ENCODE data around the gene PHLPP2.
"Not testable (repeated sequence)": the region's sequence is repeated elsewhere in the genome, so short reads cannot be mapped to it uniquely, and the experiment has no call there.

PHLPP2 gene

GRCh38 chr16:71600822-71601221 is 123.7 kb downstream of the PHLPP2 start:
- Mint-ChIP-seq H3K36me3 (ENCODE audit: low read depth) (no peaks in the 10 kb centered on the region), H3K4me1 (ENCODE audit: low read depth) (no peaks in the 10 kb centered on the region), H3K9me3 (no peaks in the 10 kb centered on the region), H3K27me3 (ENCODE audit: low read depth) (peaks cover 7% of the 10 kb centered on the region), H3K4me3 (no peak overlapping the region), H3K27ac (no peak overlapping the region)
- DNase-seq (ENCODE audit: low spot score), result no peak

GRCh38 chr16:71598426-71598825 is 126.1 kb downstream of the PHLPP2 start:
- H3K27me3 Mint-ChIP-seq (ENCODE audit: low read depth); H3K27ac Mint-ChIP-seq; H3K36me3 Mint-ChIP-seq (ENCODE audit: low read depth); H3K4me1 Mint-ChIP-seq (ENCODE audit: low read depth); H3K9me3 Mint-ChIP-seq; H3K4me3 Mint-ChIP-seq; DNase-seq (ENCODE audit: low spot score): not testable (repeated sequence)

- H3K4me1 Mint-ChIP-seq (ENCODE audit: low read depth); H3K9me3 Mint-ChIP-seq; H3K27ac Mint-ChIP-seq; H3K36me3 Mint-ChIP-seq (ENCODE audit: low read depth); H3K27me3 Mint-ChIP-seq (ENCODE audit: low read depth); DNase-seq (ENCODE audit: low spot score); H3K4me3 Mint-ChIP-seq: not testable (repeated sequence)
Measured at GRCh38 chr16:71595340-71595826, 129.1 kb downstream of the PHLPP2 start.

Data from T-helper 2 cell treated with Interferon-gamma antibody and Interleukin-4, amounts not matched to agents 5 μg/mL and 100 μg/mL, for 36 hours (primary cell).